HG02885 (cell line): ENCODE data around the gene CDH2.

Experiments
- ATAC-seq: cut with Tn5 transposase; IDR thresholded peaks from one replicate; pipeline ENCODE4 v1.9.1; 2021; ENCODE audit warnings: mild to moderate bottlenecking; ENCODE audit not compliant: unreplicated experiment, poor library complexity

Gene CDH2

DNA sequence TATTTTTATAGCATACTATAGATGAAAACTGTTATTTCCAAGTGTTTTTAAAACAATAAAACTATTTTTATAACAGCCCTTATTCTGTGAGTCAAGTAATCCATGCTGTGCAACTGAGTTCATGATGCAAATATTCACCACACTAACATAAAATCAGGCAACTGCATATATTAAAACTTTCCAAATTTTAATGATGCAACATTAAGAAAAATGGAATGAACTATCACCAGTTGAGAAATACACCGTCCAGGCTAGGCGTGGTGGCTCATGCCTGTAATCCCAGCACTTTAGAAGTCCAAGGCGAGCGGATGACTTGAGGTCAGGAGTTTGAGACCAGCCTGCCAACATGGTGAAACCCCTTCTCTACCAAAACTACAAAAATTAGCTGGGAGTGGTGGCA lies 114.5 kb downstream of the CDH2 start:
- no peak for ATAC-seq

DNA sequence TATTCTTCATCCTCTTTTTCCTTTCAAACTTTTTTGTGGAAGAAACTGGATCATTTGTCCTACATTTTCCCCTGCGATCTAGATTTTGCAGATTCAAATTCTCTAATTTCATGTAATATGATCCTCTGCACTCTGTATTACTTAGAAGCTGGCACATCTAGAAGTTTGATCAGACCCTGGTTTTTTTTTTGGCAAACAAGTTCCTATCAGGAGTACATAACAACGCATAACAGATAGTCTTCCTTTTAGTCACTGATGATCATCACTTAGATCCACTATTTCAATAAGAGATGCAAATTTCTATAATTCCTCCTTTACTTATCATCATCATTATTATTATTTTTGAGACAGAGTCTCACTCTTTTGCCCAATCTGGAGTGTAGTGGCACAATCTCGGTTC lies 117.1 kb downstream of the CDH2 start:
- no peak for ATAC-seq

DNA sequence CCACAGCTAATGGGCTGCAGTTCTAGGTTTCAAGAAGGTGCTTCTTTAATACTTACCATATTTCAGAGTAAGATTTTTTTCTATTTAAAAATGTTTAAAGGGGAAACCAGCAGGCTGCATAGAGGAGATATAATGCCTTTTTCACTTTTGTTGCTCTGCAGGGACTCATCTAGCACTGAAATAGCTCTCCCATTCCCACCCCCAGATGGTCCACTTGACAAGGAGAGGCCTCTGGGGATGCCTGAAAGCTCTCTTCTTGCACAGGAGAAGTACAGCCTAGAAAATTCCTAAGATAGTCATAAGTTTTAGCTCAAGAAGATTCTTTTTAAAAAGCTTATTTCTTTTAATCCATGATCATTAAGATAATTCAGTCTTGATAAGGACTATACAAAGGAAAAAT lies 126.4 kb downstream of the CDH2 start:
- no peak for ATAC-seq

DNA sequence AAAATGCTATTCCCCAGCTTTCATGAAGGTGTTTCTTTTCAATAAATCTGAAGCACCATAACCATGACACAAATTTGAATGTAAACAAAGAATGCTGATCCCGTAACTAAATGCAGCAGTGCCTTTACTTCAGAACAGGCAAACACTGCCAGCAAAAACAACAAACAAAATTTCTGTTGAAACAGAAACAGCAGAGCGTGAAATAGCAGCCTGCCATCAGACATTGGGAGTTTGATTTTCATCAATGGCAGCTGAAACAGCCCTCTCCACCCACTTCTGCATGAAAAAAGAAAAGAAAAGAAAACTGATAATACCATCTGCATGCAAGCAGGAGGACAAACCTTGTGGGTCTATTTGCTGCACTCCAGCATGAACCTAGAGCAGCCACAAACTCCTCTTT lies 128.3 kb downstream of the CDH2 start:
- no peak for ATAC-seq

DNA sequence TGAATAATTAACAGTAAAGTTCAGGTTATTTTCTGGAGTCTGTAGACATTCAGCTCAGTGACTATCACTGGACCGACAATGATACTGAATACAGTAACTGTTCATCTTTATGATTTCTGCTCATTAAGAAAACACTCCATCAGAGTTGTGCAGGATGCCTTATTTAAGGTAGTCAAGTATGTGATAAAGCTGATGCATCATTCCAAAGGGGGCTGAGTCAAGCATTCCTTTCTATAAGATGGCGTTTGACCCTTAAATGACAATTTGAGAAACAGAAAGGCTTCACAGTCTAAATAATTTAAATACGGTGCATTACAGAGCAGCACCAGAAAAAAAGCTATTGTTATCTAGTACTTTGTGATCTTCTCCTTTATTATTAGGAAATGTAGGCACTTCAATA lies 131.1 kb downstream of the CDH2 start:
- ATAC-seq: no peak

DNA sequence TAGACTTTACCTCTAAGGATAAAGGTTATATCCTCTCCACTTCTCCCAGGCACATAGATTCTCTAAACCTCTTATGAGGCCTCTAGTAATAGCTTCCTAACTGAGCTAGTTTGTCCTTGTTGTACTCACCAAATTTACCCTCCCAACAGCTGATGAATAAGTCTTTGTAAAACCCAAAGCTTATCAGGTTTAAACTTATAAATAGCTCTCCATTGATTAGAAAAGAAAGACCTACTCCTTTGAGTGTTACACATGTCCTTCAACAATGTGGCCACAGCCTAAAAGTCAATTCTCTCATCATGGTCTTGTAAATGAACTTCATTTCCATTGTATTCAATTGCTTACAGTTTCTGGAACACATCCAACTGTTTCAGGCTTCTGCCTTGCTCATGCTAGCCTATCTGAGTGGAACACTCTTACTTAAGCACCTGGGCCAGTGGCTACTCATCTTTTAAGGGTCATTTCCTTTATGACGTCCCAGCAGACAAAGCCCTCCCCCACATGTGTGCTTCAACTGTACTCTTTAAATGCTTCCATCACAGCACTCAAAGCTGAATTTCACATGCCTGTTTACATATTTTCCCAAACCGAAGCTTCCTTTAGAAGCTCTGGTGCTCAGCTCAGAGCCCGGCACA lies 131.6 kb downstream of the CDH2 start:
- ATAC-seq: no peak

DNA sequence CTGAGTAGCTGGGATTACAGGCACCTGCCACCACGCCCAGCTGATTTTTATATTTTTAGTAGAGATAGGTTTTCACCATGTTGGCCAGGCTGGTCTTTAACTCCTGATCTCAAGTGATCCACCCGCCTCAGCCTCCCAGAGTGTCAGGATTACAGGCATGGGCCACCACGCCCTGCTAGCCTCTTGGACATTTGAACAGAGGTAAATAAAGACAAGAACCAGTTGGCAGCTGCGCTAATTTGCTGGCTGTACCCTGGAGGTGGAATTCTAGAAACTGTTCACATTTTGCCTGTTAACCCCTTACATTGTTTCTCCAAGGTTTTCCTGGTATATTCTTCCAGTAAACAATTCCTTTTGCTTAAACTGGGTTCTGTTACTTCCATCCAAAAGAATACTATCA lies 132.9 kb downstream of the CDH2 start:
- no peak for ATAC-seq

DNA sequence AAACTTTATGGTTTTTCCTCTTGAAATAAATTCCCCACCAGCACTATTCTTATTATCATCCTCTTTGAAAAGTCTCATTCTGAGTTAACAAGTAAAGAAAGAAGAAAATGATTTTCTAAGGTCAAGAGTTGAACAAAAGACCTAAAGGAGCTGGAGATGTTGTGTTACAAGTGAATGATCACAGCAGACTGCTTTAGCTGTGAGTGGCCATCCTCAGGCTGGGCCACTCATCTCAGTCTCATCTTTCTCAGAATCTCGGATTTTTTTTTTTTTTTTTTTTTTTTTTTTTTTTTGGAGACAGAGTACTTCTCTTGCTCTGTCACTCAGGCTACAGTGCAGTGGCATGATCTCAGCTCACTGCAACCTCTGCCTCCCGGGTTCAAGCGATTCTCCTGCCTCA lies 133.3 kb downstream of the CDH2 start:
- no peak for ATAC-seq

DNA sequence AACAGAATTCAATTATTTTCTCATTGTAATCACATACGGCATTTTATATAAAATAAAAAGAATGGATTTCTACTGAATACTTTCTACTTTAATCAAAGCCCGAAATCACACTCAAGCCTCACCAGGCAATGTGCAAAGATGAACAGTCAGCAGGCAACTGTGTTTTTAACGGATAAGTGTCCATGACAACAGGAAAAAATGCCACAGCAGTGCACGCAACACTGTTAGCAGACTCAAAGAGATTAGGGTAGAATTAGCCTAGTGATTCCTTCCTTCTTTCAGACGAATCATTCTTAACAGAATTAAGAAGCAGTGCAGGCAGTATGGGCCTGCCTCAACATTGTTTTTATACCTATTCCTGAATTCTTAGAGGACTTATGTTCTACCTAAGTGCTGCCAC lies 135.6 kb downstream of the CDH2 start:
- ATAC-seq: no peak

DNA sequence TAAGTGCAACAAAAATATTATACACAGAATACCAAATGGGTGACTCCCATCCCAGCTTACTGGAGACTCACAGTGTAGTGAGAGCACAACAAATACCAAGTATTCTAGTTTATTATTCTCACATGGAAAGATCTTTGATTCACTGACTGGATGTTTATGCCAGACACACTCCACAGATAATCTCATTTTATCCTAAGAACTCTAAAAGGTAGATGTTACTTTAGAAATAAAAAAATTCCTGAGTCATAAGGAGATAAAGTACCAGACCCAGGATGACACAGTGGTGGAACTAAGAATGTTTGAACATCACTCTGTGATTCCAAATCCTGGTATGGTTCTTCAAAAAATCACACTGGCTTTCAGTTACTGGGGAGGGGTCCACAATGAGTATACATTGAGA lies 136.2 kb downstream of the CDH2 start:
- ATAC-seq: no peak

DNA sequence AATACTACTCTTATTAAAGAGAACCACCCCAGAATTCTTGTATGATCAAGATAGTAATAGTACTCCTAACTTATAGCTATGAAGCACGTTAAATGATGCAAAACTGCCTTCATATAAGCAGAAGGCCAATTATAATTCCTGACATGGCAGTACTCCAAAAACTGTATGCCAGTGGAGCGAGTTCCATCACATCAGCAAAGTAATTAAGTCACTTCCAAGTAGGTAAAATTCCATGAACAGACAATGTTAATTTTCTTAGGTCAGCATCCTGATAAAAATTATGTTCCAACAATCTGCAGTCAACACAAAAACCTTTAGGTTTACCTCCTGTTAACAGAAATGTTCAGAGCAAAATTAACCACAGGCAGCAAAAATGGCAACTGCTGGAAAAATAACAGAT lies 136.7 kb downstream of the CDH2 start:
- no peak for ATAC-seq

DNA sequence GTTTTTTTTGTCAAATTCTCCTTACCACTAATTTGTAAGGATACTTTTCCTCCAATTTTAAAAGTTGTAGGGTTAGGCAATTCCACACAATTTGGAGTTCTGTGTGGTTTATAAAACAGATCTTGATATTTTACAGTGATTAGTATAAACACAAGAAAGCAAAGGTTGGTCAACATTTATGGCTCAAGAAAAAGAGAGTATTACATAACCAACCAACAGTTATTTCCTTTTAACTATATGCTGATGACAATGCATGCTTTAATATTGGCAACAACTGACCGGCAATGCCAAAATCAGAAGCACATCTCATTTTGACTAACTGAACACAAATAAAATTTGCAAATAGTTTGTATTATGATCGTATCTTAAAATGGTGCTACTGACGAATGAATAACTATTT lies 137.2 kb downstream of the CDH2 start:
- no peak for ATAC-seq

DNA sequence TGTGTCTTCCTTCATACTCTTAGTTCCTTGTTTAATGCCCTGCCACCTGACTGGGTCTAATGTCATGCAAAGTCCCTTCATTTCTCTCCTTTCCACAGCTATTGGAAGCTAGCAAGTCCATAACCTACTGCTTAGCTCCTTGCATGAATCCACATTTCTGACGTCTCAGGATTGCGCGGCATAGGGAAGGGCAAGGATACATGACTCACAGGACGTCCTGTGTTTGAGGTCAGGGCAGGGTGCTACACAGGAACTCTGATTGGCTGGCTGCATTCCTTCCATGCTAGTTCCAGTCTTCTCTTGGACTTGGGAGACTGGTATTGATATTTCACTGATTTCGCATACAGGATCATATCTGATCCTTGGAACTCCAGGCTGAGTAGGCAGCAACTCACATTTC lies 137.9 kb downstream of the CDH2 start:
- ATAC-seq: no peak

DNA sequence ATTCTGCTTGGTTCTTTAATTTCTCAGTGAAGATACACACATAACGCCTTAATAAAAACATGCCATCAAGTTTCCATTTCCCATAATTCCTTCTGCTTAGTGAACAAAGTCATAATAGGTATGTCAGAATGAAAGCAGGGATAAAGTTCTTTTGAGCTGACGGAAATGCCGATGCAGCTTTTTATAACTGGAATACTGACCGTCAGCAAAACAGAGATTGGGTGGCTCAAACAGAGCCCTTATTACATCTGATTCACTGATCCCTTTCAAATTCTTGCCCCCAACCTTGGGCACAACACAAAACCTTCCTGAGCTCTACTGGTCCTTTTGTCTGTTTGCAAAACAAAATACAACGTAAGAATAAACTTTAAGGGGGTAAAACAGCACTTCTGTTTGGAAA lies 140.4 kb downstream of the CDH2 start:
- no peak for ATAC-seq

DNA sequence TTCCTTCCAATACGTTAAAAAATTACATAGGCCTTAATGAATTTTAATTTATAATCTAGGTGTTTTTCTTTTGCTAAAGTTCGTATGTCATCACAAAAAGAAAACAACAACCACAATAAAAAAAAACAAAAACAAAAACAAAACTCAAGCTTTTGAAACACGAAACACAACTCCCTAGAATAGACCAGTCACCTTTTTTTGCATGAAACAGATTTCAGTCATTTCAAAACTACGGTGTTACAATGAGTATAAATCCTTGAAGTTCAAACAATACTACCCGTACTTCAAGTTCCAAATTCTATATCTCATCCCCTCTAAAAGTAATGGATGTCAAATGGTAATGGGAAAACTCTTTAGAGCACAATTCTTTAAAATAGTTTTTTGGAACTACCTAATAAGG lies 142.4 kb downstream of the CDH2 start:
- ATAC-seq: no peak

DNA sequence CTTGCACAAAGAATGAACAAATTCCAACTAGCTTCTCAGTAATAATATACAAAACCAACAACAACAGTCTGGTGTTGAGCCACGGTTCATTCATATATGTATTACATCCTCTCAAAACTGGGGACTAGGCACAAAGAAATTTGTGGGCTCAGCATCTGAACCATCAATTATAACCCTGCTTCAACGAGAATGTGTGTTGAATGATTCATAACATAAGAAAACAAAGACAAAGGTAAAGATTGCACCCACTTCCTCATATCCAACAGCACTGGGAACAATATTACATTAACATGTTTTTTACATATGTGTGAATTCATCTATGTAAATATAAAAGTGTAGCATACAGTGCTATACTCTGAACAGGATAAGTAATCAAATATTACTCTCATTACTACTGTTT lies 144.8 kb downstream of the CDH2 start:
- no peak for ATAC-seq

DNA sequence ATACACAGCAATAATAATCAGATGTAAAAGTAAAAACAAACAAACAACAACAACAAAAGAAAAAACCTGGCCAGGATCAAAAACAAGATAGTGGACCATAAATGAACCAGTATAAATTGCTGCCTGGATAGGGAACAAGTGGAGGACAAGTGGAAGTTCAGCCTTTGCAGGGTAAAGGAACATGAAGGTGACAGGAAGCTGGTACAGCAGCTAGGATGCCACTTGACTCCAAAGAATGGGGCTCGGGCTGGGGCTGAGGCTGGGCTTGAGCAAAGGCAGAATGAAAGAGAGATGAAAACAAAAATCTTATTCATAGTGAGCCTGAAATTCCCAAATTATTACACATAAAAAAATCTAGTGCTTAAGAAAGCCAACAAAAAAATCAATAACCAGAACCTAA lies 146.5 kb downstream of the CDH2 start:
- ATAC-seq: no peak

DNA sequence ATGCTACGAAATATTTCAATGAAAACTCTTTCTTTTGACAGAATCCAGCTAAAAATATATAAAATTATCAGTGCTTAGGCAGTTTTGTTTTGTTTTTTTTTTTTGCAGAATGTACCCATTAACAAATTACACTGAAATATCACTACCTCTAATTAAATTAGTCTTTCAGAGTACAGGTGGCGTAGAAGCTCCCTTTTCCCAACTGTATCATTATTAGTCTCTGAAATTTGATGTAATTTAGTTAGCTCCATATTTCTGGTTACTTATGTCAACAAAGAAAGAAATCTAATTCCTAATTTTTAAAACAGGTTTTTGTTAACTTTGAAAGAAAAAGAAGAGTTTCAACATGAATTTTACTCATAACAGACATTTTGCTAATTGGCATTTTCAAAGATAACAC lies 149.2 kb downstream of the CDH2 start:
- ATAC-seq: no peak

DNA sequence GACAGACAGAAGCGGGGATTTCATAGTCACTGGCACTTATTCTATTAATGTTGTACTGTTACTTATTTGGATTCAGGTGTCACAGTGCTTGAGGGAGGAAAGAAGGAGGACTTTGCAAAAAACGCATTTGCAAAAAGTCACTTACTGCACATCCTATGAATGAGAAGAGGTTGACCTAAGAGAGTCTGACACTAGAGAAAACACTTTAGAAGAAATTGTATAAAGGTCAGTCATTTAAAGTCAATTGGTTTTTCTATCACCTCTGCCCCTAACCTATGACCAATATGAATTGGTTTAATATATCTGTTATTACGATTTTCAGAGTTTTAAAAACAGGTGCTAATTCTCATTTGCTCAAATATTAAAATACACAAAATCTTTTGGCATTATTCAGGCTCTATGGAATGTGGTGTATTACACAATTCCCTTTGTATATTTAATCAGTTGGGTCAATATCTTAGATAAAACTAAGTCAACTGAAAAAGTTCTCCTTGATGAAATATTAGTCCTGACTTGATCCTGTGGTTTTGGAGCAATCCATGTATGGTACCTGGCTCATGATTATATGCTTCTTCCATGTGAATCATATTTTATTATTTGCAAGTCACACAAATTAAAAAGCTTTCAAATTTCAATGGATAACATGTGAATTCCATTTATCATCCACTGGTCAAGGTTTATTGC lies 157.4 kb downstream of the CDH2 start:
- ATAC-seq: no peak

DNA sequence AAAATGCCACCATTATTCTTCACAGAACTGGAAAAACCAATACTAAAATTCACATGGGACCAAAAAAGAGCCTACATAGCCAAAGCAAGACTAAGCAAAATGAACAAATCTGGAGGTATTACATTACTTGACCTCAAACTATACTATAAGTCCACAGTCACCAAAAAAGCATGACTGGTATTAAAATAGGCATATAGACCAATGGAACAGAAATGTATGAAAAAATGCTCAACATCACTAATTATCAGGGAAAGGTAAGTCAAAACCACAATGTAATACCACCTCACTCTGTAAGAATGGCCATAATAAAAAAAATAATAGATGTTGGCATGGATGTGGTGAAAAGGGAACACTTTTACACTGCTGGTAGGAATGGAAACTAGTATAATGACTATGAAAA lies 158.6 kb downstream of the CDH2 start:
- ATAC-seq: no peak

DNA sequence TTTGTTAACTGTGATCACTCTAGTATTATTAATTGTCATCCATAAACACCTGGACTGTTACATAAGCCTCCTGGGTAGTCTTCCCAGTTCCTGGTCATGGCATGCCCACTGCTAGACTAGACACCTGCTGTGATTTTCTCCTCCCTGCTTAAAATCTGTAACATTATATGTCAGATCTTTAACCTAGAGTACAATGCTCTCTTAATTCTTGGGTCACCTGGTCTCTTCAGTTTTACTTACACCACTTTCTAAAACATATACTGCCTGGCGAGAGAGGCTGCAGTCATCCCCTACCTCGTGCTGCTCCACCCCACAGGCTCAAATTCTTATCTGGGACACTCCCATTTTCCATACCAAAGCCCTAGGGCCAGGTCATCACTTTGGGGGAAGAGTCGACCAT lies 161.3 kb downstream of the CDH2 start:
- ATAC-seq: no peak

DNA sequence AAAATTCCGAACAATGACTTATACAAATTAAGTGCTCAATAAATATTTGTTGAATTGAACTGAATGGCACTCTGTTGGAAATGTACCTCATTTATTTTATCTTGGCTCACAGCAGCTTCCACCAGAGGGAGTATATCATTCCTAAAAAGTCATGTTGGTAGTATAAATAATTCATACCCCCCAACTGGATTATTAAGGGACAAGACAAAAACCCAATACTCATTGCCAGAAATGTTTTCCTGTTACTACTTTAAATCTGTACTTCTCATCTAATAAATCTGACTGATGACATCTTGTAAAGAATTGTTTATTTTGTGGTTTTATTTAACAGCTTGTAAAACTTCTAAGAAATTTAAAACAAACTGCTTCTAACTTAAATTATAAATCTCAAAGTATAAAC lies 163.9 kb downstream of the CDH2 start:
- no peak for ATAC-seq

DNA sequence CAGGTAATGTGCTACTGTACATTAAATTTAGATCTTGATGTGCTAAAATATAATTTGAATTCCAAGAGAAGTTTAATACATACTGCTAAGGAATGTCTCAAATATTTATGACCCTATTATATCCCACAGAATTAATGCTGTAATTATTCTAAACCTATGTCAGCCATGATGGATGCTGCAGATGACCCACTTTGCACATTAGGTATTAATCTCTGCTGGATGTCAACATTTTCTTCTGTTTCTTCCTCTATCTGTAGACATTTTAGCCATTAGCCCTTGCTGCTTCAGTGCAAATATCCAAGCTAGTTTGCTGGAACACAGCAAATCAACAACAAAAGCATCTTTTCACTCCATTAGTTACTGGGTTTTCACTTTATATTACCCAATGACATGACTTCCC lies 164.6 kb downstream of the CDH2 start:
- no peak for ATAC-seq
